IPS-11a (cell line): ENCODE results near the gene SORL1.
A peak's percentile ranks its signal among the peaks of the same experiment; 100 is the strongest.

Source experiments
- H3K4me3 ChIP-seq: one replicate; pipeline ENCODE4 v1.5.1; 2013; ENCODE audit warnings: low read depth, low read length, control low read depth

Gene SORL1

DNA sequence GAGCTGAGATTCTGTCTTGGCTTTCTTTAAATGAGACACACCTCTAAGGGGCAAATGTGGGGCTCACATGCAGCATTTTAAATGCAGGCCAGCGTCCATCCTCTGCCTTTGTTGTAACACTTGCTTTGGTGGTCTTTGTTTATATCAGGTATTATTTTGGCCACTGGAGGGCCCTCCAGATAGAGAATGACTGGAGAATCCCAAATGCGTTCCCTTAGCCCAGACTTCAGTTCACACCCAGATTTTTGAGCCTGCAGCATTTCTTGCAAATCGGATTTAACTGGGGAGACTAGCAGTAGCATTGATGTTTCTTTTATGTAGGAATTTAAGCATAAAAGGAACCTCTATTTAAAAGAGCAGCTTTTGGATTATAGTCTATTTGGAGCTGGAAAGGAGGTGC, 200.9 kb downstream of the SORL1 start:
- no peak overlapping the region for H3K4me3 ChIP-seq

DNA sequence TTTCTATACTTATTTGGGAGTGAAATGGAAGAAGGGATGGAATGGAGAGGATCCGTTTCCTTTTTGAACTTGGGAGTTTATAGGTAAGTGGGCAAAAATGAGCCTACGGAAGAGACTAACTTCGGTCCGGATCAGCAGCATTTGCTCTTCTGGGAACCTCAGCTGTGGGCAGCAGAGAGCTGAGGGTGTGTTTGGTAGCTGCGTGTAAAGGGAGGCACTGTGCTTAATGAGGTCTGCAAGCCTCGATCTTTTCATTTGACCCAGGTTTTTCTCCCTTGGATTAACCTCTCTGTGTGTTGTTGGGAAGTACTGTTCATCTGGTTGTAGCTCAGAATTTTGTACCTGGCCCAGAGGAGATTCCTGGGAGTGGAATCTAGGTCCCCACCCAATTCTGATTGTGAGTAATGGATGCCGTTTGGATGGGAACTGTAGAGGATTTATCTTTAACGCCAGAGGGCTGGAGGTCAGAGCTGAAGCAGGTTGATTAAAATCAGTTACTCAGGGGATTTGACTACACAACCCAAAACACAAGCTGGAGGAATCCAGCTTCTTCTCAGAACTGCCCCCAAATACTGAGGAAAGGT, 202.2 kb downstream of the SORL1 start:
- no peak overlapping the region for H3K4me3 ChIP-seq

DNA sequence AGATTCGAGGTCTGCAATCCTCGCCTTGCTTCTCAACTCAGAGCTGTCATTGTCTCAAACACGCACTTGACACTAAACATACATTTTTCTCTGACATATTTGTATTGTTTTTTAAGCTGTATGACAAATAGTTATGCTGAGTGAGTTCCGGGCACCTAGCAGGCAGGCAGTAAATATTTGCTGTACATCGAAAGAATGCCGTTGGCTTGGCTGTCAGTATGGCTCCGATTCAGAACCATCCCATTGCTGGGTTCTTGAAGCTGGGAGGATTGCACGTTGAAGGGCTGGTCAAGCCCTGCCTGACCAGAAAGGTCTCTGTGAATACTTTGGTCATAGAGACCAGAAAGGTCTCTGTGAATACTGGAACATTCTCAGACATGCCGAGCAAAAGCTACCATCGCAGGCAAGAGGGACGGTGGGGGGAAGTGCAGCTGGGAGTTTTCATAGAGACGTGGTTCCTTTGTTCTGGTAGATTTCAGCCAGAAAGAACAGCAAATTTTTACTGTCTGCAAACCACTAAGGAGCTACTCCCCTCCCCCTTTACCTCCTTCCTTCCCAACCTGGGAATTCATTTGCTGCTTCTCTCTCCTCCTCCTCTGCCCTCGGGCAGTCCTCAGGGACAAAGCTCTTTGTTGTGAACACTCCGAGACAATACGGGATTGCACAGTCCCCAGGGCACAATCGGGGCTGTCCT, 202.9 kb downstream of the SORL1 start:
- H3K4me3 ChIP-seq: peak overlapping the region; percentile 48

DNA sequence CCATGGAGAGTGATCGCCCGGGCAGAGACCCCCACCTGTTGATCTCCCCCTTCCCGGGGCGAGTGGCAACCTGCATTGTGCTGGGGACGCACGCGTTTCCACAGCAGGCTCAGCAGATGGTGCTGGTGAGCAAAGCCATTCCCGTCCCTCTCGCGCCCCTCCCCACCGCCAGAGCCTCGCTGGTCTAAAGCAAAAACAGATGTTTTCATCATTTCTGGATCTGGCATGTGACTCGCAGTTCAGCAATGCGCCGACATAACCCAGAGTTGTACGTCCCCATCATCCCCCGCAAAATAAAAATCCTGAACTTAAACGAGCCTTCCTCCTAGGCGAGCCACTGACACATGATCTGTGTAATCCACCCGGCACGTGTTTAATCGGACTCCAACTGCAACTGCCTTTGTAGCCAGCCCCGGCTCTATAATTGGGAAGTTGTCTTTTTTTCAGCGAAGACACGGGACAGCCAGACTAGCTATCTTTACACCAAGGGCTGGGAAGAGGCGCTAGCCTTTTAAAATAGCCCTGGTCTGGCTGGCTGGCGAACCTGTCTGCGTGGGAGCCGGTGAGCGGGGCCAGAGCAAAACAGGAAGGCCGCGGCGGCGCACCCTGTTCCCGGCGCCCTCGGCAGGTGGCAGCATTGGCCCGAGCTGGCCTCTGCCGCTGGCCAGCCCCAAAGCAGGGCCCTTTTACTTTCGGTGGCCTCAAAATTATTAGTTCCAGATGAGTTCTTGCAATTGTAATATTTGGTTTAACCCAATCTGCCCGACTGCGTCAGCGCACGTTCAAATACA, 203.6 kb downstream of the SORL1 start:
- peak overlapping the region; percentile 48 for H3K4me3 ChIP-seq

DNA sequence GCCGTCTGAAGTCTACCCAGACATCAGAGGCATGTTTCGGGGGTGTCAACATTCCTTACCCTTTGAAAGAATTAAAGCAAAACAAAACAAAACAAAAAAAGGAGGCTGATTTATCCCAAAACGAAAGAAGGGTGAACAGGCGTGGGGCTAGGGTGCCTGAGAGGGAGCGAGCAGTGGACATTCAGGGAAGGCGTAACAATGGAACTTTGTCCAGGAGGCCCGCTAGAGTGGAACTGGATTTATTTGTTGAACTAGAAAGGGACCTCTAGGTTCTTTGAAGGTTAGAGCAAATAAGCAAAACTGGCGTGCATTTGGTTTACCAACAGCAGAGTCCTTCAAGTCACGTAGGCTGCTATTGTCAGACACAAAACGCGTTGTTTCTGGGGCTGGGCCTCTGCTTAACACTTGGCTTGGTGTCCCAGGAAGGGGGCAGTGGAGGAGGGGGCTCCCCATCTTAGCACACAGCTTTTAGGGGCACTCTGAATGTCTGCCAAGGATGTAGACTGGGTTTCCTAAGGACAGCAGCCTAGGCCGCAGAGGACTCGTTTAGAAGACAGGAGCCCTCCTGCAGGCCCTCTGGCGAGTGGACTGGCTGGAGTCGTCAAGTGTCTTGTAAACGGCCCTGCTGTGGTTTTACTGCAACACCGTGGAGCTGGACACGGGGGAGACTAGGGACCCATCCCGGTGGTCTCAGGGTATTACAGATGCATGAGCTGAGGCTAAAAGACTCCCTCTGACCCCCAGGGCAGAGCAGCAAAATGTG, 204.4 kb downstream of the SORL1 start:
- no peak overlapping the region for H3K4me3 ChIP-seq

DNA sequence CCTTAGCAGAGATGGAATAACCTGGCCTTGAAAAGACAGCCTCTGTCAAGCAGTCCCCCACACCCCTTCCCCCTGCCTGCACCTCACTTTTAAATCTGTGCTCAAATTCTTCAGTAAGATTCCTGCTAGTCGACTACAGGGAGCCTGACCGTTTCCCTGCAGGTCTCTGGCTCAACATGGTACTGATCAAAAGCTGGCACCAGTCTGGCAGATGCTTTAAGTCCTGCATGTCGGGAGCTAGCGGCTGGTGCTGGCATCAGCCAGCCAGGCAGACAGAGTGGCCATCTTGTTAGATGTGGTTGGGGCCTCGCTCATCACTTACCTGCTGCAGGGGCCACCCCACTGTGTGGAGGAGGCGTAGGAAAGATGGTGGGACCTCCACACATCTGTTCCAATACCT, 205.0 kb downstream of the SORL1 start:
- H3K4me3 ChIP-seq: no peak overlapping the region

DNA sequence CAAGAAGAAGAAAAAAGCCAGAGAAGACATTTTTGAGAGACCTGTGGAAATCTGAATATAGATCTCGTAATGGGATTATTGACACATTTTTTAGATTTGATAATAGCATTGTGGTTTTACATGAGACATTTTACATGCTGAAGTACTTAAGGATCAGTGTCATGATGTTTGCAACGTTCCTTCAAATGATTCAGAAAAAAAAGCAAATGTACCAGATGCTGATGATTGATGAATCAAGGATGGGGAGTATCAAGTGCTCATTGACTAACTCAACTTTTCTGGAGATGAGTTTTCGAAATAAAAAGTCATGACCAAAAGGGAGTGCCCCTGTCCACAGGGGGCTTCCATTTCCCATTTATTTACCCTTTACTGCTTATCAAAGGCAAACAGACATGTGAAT, 207.7 kb downstream of the SORL1 start:
- H3K4me3 ChIP-seq: no peak overlapping the region

DNA sequence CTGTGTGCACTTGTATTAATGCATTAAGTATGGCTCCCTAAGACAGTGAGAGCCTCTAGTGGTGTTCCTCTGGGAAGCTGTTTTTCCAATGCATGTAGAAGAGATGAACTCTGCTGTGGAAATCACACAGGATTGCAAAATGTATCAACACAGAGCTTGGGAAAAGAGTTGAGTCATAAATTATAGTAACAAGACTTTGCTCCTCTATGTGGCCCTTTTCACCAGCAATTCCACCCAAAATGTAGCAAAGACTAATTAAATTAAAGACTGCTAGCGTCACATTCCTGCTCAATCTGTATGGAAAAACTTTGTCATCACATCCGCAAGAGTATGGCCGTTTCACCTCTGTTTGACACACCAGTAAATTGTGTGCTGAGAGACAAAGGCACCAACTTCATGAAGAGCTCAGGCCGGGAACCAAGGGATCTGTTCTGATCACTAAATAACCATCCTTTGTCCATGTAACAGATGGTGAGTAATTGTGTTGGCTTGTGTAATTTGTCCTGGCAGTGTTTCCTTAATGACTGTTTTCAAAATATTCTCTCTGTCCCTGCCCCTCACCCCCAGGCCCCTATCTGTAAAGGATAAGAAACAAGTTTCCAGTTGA, 209.9 kb downstream of the SORL1 start:
- H3K4me3 ChIP-seq: no peak overlapping the region

DNA sequence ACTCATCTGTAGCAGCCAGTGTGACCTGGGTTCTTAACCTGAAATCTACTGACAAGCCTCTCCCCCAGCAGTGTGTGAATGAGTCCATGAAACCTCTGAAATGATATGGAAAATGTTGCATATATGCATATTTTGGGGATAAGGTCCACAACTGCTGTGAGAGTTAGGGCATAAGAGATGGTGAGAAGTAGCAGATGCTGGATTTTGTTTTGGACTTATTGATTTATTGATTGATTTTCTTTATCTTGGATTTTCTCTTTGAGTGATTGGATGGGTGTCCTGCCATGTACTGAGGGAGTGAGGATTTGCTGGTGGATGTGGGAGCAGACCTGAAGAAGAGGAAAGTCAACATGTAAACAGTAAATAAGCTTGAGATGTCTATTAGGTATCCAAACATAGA, 212.0 kb downstream of the SORL1 start:
- no peak overlapping the region for H3K4me3 ChIP-seq

DNA sequence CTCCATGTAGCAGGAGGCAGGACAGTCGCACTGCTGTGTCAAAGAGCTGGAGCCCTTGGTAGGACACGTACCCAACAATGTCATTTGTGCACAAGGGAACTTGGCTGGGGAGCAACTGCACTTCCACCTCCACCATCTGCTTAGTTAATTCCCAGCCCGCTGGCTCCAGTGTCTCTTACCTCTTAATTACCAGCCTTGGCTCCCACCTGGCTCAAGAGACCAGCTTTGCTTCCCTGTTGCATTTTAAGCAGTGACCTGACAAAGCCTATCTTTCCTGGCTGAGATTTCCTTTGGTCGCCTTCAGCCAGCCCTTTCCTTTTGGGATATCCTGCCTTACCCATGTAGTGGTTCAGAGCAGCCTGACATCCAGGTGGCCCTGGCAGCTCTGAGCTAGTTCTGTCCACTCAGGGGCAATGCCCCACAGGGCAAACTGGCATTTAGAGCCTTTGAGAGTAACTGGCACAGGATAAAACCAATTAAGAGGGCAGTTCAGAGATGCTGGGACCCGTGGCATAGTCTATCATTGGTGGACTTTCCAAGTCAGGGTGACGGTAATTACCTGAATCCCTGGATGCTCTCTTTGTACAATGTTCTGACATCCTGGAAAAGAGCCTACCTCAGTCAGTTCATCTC, 213.2 kb downstream of the SORL1 start:
- no peak overlapping the region for H3K4me3 ChIP-seq

DNA sequence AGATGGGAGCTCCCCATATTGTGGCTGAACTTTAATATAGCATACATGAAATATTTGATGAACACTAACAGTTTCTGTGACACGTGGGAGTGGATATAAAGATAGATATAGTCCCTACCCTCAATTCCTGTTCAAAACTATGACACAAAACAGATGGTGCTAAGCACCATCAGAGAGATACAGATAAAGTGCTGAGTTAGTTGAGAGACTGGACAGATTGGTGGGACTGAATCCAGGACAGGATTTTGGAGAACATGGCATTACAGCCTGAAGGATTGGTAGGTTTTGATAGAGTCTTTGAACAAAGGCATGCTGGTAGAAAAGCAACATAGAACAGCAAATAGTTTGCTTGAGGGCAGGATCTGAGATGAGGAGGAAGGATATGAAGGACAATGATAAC, 215.7 kb downstream of the SORL1 start:
- no peak overlapping the region for H3K4me3 ChIP-seq

DNA sequence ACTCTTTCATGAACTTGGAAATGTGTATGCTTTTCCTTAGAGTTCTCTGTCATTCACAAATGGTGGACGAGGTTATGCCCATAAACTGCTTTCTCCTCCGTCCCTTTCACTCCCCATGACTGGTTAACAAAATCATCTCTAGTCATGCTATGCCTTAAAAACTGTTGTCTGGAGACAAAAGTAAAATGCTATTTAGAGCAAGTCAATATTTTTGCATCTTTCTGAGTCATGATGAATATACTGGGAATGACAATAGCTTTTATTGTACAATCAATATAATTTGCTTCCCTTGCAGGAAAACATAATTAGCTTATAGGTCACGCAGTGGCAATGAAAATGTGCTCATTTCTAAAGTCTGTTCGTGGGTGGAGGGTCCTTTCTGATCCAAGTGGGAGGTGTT, 217.3 kb downstream of the SORL1 start:
- no peak overlapping the region for H3K4me3 ChIP-seq

DNA sequence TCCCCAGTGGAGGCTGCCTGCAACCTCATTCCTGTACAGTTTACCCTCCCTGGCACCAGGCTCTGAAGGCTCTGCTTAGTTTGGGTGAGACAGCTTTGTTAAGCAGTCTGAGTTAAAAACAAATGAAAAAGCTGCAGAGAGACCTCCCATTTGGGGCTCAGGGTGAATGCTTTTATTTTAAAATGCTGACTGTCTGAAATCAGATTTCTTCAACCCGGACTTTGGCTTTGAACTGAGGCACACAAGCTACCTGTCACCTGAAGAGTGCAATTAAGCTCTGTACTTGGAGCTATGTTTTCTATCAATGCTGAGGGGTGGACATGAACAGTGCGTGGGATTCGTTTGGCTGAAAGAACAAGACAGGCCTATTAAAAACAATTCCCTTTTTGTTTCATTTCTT, 218.2 kb downstream of the SORL1 start:
- no peak overlapping the region for H3K4me3 ChIP-seq

DNA sequence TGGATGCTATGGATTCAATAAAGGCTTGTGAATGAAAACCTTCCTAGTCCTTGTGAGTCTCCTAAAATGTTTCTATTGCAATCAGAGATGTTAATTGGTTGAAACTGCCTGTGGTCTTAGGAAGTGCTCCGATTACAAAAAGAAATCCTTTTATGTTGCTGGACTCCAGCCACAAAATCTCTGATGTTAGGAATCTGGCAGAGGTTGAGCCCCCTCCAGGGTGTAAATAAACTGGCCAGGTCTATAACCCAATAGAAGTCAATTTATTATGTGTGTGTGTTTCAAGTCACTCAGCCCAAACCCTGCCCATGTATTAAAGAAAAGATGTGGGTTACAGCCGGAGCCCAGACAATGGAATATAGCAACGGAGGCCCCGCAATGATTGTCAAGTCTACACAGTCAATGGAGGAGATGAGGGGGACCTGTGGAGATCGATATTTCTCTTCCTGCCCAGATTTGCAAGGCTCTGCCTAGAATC, 218.7 kb downstream of the SORL1 start:
- no peak overlapping the region for H3K4me3 ChIP-seq

DNA sequence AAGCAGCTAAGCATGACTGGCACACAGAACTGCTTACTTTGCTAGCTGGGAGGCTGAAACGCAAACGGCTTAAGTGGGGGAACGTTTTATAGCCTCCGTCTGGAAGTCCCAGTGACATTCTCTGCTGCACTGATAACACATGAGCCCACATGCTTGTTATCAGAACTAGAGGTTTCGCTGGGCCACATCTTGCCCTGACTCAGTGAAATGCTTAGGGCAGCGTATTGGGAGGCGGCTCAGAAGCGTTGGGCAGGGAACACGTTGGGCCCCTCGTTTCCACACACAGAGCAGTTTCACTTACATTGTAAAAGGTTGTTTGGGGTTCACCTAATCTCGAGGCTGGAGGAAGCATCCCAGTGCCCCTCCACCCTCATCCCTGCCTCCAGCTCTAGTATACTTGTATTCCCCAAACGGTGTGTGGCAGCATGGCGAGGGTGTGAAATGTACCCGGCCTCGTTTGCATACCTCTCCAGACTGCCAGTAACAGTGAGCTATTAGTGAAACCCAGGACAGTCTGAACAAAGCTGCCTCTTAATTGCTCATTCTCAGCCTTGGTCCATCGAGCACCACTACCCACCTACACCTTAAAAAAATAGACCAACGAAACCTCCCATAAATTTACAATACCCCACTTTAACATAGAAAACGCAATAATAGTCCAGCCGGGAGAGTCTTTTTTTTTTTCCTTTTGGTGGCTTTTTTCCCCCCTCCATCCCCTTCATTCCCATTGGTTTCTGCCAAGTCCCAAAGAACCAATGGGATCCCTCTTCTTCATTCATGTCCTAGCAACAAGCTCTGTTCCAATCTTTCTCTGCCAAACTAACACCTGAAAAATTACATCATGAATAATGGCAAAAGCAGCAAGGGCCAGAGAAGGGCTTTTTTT, 219.4 kb downstream of the SORL1 start:
- H3K4me3 ChIP-seq: no peak overlapping the region

DNA sequence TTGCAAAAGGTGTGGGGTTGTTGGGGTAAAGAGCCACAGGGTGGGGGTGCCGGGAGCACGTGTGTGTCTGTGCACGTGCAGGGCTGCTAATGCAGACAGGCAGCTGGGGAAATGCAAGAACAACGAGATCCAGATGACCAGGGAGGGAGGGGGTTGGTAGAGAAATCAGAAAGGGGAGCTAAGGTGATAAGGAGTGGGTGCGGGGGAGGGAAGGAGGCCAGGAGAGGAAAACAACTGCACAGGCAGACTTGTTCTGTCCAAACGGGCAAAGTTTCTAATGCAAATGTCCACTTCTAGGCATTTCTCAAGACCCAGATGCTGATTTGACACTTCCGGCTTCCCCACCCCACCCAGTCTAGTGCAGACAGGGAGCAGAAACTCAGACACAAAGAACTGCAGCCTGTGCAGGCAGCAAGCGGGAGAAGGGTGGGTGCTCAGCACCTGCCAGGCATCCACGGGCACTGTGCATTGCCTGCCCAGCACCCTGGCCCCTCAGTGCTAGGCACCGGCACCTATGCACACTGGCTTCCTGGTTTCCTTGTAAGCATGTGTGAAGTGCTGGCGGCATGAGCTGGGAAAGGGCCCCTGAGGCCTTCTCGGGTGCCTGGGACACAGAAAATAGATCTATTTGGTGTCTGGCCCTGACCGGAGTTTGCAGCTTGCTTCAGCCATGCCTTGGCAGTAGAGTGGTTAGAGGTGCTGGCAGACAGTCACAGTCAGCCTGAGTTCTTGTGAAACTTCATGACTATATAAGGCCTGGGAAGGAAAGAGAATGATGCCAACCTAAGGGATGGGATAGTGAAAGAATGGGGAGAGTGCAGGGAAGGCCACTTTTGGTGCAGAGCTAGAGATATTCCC, 220.7 kb downstream of the SORL1 start:
- no peak overlapping the region for H3K4me3 ChIP-seq

DNA sequence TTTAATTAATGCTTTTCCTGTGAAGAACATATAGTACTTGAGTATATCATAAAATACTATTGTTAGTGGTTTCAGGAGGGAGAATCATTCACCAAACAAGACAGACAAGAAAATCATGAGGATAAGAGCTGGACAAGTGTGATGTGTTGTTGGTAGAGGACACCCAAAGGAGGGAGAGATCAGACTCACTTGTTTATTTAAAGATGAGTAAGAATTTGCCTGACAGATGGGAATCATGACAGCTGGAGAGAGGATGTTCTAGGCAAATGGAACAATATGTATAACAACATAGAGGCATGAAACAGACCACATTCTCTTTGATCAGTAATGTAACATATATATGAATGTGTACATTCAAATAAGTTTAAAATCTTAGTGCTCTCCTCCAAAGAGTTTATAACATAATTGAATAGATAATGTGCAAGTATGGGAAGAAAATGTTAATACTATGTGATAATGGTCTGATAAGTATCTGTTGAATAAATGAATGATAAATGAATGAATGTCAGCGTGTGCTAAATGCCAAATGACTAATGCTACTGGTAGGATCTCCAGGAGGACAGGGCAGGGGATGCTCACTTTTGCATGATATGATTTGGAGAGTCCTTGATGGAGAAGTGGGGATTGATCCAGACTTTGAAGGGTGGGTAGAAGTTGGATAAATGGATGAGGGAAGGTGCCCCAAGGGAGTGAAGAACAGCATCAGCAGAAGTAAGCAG, 229.6 kb downstream of the SORL1 start:
- H3K4me3 ChIP-seq: no peak overlapping the region
